NCI-H1092 treated with DMSO at 0.1 percent for 48 hours (cell line): ENCODE data around the gene SULT2B1.
"Not testable (repeated sequence)": the region's sequence is repeated elsewhere in the genome, so short reads cannot be mapped to it uniquely, and the experiment has no call there.

Experiments used
- DNase-seq: peaks from one replicate; lab custom pipeline; 2025; lab: John Stamatoyannopoulos, UW

SULT2B1 gene

DNA sequence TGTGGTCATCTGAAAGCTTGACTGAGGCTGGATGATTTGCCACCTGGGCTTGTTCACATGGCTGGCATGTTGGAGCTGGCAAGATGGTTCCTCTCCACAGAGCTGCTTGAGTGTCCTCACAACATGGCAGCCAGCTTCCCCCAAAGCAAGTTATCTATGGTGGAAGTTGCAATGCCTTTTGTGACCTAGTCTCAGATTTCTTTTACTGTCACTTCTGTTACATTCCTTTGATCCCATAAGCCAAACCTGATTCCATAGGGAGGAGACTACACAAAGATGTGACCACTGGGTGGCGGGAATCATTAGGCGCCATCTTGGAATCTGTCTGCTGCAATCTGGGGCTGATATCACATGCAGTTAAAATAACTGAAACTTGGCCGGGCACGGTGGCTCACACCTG lies 22.8 kb upstream of the SULT2B1 start:
- no peak for DNase-seq

DNA sequence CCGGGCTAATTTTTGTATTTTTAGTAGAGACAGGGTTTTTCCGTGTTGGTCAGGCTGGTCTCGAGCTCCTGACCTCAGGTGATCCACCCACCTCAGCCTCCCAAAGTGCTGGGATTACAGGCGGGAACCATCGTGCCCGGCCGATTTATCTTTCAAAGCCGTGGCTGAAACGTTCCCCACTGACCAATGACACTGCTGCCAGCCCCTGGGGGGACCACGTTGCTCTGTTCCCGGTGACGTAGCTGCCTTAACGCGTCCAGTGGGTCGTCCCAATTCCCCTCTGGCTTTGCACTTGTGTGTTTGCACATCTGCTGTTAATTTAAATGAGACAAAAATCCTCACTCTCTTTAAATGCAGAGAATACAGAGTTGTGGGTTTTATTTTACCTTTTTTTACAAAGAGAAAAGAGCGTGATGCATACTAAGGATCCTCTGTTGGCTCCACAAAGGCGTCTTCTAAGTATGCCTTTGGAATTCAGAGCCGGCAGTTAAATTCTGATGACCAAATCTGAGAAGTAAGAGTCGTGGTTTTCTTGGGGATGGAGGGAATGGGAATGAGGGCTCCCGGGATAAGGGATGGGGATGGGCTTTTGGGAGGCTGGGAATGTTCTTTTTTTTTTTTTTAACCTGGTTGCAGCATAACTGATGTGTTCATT lies 21.8 kb upstream of the SULT2B1 start:
- no peak for DNase-seq

DNA sequence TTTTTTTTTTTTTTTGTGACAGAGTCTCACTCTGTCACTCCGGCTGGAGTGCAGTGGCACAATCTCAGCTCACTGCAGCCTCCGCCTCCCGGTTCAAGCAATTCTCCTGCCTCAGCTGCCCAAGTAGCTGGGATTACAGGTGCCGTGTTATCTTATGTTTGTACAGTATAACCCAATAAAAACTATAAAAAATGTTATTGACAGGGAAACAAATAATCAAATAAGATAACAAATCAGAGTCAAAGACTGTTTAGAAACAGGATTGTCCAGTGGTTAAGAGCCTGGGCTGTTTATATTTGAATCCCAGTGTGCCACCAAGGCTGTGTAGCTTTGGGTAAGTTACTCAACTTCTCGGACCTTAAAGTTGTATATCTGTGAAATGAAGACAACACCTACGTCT lies 21.2 kb upstream of the SULT2B1 start:
- DNase-seq: no peak

DNA sequence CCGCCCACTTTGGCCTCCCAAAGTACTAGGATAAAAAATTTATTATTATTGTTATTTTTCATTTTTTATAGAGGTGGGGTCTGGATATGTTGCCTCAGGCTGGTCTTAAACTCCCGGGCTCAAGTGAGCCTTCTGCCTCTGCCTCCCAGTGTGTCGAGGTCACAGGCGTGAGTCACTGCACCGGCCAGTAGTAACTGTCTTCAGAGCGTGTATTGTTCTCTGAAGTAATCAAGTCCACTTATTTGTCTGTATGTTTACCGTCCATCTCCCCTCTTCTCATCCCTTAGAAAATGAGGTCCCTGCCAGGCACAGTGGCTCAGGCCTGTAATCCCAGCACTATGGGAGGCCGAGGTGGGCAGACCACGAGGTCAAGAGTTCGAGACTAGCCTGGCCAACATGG lies 18.2 kb upstream of the SULT2B1 start:
- no peak for DNase-seq

DNA sequence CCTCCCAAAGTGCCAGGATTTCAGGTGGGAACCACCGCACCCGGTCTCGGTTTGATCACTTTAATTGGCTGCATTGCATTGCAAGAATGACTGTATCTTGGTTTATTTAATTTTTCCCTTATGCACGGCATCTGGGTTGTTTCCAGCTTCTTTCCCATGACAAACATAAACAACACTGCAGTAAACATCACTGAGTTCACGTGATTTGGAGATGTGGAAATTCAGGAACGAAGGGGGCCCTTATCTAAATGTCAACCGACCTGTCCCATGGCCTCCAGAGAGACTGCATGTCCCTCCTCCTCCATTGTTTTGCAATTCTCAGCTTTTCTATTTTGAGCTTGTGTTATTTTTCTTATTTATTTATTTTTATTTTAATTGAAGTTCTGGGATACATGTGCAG lies 14.4 kb upstream of the SULT2B1 start:
- DNase-seq: no peak

DNA sequence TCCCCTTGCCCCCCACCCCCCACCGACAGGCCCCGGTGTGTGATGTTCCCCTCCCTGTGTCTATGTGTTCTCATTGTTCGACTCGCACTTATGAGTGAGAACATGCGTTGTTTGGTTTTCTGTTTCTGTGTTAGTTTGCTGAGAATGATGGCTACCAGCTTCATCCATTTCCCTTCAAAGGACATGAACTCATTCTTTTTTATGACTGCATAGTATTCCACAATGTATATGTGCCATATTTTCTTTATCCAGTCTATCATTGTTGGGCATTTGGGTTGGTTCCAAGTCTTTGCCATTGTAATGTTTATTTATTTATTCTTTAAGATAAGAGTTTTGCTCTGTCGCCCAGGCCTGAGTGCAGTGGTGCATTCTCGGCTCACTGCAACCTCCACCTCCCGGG lies 13.9 kb upstream of the SULT2B1 start:
- DNase-seq: not testable (repeated sequence)

DNA sequence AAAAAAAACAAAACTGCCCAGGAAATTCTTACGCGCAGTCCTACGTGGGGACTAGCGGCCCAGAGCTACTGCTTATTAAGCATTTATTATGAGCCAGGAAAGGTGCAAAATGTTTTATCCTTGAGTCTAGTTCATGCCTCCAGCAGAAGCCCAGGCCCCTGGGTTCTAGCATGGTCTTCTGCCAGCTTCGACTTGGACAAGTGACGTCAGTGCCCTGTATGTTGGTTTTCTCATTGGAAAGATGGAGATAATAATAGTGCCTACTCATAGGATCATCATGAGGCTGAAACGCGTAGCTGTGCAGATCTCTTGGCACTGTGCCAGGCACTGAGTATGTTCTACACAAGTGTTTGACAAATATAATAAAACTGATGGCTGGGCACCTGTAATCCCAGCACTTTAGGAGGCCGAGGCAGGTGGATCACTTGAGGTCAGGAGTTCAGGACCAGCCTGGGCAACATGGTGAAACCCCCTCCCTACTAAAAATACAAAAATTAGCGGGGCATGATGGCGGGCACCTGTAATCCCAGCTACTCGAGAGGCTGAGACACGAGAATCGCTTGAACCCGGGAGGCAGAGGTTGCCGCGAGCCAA lies 12.4 kb upstream of the SULT2B1 start:
- DNase-seq: peak; percentile 90

DNA sequence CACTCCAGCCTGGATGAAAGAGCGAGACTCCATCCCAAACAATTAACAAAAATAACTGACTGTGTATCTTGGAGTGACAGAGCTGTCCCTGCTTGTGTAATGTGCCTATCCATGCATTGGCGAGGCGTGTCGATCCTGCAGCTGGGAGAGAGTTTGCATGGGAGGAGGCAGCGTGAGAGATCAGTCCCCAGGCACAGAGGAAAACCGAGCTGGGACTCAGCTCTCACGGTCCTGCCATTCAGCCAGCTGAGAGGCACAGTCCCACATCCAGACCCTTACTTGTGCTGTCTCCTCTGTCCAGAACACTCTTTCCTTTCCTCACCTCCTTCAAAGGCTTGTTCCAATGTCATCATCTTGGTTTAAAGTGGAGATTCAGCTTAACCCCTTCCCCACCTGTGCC lies 11.9 kb upstream of the SULT2B1 start:
- peak; percentile 60 for DNase-seq

DNA sequence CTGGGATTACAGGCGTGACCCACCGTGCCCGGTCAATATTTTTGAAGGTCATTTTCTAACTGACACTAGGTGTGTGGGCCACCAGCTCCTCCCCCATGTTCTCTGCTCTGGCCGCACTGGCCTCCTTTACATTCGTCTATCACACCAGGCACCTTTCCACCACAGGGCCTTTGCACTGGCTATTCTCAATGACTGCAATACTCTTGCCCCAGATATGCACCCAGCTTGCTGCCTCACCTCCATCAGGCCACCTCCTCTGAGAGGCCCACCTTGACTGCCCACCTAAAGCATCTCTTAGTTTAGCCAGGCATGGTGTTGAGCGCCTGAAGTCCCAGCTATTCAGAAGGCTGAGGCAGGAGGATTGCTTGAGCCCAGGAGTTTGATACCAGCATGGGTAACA lies 10.2 kb upstream of the SULT2B1 start:
- DNase-seq: no peak

DNA sequence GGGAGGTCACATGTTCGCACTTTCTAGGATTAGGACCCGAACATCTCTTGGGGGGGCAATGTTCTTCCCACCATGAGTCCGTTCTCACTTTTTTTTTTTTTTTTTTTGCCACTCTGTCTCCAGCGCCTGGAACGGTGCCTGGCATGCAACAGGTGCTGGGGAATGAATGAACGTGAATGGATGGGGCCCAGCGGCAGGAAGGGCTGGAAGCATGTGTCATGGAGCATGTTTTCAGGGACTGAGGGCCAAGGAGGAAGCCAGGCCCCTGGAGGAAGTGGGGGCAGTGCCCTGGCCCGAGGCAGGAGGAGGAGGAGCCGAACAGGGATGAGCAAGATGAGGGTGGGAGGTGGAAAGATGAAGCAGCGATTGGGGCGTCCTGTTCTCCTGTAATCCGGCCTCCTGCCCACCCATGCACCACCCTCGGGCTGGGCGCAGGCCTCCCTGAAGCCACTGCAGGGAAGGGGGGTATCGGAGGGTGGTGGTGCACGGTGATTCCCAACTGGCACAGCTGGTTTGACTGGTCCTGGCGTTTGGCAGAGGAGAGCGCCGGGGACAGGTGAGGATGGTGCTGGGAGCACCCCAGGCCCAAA lies 8.8 kb upstream of the SULT2B1 start:
- DNase-seq: no peak

DNA sequence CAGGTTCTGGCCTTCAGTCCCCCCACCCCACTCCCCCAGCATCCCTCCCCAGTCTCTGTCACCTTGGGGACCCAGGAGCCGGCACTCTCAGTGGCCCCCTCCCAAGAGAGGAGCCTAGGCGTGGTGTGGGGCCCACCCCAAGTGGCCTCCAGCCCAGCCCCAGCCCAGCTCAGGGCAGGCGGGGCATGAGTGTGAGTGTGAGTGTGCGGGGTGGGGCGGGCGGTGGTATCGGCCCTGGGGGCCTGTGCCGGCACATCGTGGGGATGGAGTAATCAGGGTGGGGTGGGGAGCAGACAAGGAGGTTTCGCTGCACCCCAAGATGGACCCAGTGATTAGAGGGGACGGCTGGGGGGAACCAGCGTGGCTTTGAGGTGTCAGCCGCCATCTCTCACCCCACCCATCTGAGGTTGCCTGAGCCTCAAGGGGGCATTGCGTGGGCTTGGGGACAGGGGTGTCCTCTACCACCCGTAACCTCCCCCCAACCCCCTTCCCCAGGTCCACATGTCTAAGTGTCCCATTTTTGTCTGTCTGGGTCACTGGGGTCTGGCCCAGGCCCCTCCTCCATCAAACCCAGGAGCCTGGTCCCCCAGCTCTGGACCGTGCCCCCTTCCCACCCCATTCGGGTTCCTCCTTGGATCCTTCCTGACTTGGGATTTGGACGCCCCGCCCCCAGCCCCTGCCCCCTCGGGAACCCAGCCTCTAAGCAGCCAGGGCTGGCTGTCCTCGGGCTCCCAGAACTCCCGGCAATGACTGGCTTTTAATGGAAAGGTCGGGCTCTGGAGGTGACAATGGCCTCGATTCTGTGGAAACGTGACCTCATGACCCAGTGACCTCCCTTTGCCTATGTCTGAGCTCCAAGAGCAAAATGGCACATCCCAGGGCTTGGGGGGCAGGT lies 6.9 kb upstream of the SULT2B1 start:
- DNase-seq: no peak

DNA sequence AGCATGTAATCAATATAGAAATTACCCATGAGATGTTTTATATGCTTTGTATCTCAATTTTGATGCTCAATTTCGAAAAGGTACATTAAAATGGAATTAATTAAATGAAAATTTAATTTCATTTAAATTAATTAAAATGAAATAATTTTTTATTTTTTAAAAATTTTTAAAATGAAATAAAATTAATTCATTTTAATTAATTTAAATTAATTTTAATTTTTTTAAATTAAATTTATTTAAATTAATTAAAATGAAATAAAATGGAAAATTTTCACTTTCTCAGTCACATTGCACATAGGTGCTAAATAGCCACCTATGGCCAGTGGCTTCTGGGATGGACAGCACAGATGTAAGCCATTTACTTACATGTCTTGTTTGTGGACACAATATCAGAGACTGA lies 4.2 kb upstream of the SULT2B1 start:
- DNase-seq: no peak

DNA sequence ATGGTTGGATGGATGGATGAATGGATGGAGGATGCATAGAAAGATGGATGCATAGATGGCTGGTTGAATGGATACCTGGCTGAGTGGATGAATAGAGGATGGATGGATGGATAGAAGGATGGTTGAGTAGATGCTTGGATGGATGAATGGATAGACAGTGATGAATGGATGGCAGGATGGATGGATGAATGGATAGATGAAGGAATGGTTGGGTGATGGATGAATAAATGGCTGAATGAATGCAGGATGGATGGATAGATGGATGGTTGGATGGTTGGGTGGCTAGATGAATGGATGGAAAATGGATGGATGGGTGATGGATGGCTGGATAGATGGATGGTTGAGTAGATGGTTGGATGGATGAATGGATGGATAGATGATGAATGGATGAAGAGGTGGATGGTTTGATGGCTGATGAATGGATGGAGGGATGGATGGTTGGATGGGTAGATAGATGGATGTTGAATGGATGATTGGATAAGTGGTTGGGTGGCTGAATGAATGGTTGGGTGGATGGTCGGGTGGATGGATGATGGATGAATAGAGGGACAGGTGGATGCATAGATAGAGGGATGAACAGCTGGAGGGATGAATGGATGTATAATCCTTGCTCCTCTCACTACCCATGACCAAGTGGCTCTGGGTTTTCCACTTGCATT lies 3.6 kb upstream of the SULT2B1 start:
- DNase-seq: no peak

DNA sequence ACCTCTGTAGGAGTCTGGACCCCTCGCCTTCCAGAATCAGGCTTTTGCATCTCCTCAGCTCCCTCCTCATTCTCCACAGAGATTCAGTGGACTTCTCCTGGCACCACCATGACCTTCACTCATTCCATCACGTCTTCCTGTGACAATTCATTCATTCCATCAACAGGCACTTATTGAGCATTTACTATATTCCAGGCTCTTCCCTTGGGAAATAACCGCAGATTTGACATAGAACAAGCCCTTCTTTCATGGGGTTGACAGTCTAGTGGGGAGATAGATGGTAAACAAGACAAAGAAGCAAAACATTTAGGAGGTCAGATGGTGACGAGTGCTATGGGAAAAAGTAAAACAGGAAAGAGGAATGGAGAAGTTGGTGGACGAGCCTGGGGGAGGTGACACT lies 2.6 kb upstream of the SULT2B1 start:
- no peak for DNase-seq

DNA sequence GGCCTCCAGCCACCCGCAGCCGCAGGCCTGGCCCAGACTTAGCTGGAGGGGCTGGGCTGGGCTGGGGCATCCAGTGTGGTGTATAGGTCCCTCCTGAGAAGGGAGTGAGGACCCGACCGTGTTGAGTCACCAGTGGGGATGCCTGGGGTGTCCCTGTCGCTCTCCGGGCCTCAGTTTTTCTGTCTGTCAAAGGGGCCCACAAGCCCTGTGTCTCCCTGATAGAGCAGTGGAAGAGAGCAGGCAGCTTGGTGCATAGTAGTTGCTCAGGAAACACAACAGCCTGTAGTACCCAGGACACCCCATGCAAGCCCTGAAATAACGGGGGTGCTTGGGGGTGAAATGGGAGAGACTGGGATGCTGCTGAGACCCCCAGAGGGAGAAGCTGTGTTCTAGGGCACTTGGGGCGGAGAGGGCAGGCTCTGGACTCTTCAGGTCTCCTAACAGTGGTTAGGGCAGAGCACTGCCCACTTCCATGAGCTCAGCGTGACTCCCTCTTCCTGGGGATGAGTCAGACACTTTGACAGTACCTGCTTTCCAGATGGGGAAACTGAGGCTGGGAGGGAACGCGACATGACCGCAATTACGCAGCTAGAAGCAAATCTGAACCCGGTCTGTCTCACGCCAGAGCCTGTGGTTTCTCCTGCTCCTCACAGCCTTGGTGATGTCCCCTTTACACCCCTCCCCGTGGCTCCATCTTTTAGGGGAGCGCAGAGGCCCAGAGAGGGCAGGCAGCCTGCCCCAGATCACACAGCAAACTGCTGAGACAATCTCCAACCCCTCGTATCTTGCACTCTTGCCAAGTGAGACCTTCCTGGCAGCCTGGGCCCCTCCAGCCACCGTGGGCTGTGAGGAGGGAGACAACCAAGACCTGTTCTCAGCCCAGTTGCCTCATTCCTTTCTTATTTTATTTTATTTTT lies 692 bp downstream of the SULT2B1 start:
- no peak for DNase-seq

DNA sequence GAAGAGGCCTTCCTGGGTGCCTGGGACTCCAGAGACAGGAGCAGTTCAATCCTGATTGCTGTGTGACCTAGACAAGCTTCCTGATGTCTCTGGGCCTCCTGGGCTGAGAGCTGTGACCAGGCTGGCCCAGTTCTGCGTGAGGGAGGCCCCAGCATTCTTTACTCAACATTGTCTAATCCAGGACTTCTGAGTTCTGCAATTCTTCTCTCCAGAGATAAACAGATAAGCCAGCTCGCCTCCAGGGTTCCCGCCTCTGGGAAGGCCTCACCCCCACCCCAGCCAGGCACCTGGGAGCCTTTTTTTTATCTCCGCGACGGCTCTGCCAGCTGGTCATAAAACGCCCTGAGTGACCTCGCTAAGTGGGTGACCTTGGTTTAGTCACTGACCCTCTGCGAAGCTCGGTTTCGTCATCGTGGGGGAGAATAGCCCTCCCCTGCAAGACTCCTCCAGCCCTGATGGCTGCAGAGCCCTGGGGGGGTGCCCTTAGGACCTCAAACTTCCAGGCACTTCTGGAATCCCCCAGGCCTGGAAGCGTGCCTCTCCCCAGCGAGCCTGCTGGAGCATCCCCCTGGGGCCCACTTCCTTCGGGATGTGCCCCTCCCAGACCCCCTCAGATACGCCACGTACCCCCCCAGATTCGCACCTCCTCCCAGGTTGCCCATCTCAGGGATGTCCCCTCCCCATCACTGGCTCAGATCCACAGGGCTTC lies 1.9 kb downstream of the SULT2B1 start:
- no peak for DNase-seq

DNA sequence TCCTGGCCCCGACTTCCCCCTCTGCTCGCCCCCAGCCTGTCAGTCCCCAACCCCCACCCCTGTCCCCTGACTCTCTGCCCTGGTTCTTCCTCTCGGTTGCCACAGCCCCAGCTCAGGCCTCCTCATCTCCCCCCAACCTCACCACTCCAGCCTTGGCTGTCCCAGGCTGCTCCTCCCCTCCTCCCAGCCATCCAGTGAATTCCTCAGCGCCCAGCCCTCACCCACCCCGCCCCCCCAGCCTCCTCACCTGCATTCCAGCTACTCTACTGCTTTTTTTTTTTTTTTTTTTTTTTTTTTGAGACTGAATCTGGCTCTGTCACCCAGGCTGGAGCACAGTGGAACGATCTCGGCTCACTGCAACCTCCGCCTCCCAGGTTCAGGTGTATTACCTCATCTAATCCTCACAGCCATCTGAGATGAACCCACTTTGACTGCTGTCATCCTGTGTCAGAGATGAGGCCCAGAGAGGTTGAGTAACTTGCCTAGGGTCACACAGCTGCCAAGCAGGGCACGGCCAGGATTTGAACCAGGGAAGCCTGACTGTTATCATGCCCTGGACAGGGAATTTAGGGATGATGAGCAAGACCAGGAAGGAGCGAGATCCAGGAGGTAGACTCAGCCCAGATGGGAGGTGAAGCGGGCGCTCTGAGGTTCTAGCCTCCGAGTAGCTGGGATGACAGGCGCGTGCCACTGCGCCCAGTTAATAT lies 2.6 kb downstream of the SULT2B1 start:
- DNase-seq: no peak

DNA sequence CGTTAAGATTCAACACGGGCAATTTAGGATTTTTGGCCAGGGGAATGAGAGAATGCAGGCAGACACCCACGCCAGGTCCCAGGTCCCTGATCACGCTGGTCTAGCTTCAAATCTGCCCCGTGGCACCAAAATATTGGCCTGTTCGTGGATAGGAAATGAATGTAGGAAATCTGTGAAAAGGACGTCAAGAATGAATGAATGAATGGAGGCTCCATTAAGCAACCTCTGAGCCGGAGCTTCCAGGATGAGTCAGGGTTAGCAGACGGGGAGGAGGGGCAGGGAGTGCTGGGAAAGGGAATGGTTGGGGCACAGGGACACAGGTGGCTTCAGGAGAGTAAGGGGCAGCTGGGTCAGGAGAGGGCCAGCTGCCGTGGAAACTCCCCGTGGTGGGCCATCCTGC lies 4.2 kb downstream of the SULT2B1 start:
- DNase-seq: no peak

DNA sequence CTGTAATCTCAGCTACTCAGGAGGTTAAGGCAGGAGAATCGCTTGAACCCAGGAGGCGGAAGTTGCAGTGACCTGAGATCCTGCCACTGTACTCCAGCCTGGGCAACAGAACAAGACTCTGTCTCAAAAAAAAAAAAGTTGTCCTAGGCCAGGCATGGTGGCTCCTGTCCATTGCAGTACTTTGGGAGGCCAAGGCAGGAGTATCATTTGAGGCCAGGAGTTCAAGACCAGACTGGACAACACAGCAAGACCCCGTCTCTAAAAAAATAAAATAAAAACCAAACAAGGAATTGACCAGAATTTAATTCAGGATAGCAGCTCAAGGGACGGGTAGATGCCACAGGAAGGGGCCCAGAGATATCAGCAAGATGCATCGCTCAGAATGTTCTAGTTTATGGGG lies 4.9 kb downstream of the SULT2B1 start:
- no peak for DNase-seq
